ENCODE data around the gene RNF13. TPM values are rescaled to one million over a fixed set of nuclear protein-coding genes. Genes with fewer than 3 reads are reported as not detected.

RNF13 gene
- total RNA-seq, 2 donors from 2014 or later, result 41.3 to 49.1 TPM

- intact Hi-C loops (cut with DNase I), result no loop called here
- Histone ChIP-seq H3K9ac (ENCODE audit: low read depth in 2 of 2, low read length in 2 of 2) (no peak overlapping the region), H3K27me3 (no peaks in the 10 kb centered on the region), H3K27ac (no peak overlapping the region), H3K9me3 (no peaks in the 10 kb centered on the region), H3K4me1 (no peaks in the 10 kb centered on the region), H3K4me3 (no peak overlapping the region), H3K36me3 (no peaks in the 10 kb centered on the region)
- TF ChIP-seq CTCF (IDR thresholded peaks at IDR 0.05), result no peak
- no peak for DNase-seq
Observed at GRCh38 chr3:149843502-149843901, 30.5 kb downstream of the RNF13 start.

- Histone ChIP-seq H3K27me3 (no peaks in the 10 kb centered on the region), H3K4me3 (no peak overlapping the region), H3K36me3 (no peaks in the 10 kb centered on the region), H3K27ac (no peak overlapping the region), H3K4me1 (no peaks in the 10 kb centered on the region), H3K9me3 (no peaks in the 10 kb centered on the region), H3K9ac (ENCODE audit: low read depth in 2 of 2, low read length in 2 of 2) (no peak overlapping the region)
- DNase-seq, result no peak
- intact Hi-C loops (cut with DNase I), result no loop called here
- no peak for TF ChIP-seq CTCF (IDR thresholded peaks at IDR 0.05)
Observed at GRCh38 chr3:149844091-149844490, 31.1 kb downstream of the RNF13 start.

- no peak for TF ChIP-seq CTCF (IDR thresholded peaks at IDR 0.05)
- Histone ChIP-seq H3K36me3 (no peaks in the 10 kb centered on the region), H3K27me3 (no peaks in the 10 kb centered on the region), H3K9me3 (no peaks in the 10 kb centered on the region), H3K4me3 (no peak overlapping the region), H3K4me1 (no peaks in the 10 kb centered on the region), H3K9ac (ENCODE audit: low read depth in 2 of 2, low read length in 2 of 2) (no peak overlapping the region), H3K27ac (no peak overlapping the region)
- no peak for DNase-seq
- intact Hi-C loops (cut with DNase I), result no loop called here
Observed at GRCh38 chr3:149845570-149846244, 32.7 kb downstream of the RNF13 start.

GRCh38 chr3:149848238-149848637 lies 35.2 kb downstream of the RNF13 start:
- Histone ChIP-seq H3K9ac (ENCODE audit: low read depth in 2 of 2, low read length in 2 of 2) (no peak overlapping the region), H3K4me1 (no peaks in the 10 kb centered on the region), H3K27ac (no peak overlapping the region), H3K4me3 (no peak overlapping the region), H3K9me3 (no peaks in the 10 kb centered on the region), H3K36me3 (no peaks in the 10 kb centered on the region), H3K27me3 (no peaks in the 10 kb centered on the region)
- TF ChIP-seq CTCF (IDR thresholded peaks at IDR 0.05), result no peak
- intact Hi-C loops (cut with DNase I), result no loop called here
- DNase-seq, result no peak

GRCh38 chr3:149848688-149849087 lies 35.7 kb downstream of the RNF13 start:
- no peak for DNase-seq
- intact Hi-C loops (cut with DNase I), result no loop called here
- no peaks in the 10 kb centered on the region for H3K36me3 ChIP-seq

More at GRCh38 chr3:149848688-149849087, 35.7 kb downstream of the RNF13 start:
- Histone ChIP-seq H3K9me3 (no peaks in the 10 kb centered on the region), H3K27me3 (no peaks in the 10 kb centered on the region), H3K9ac (ENCODE audit: low read depth in 2 of 2, low read length in 2 of 2) (no peak overlapping the region), H3K4me1 (no peaks in the 10 kb centered on the region), H3K27ac (no peak overlapping the region), H3K4me3 (no peak overlapping the region)
- no peak for TF ChIP-seq CTCF (IDR thresholded peaks at IDR 0.05)
